Effector CD8-positive, alpha-beta T cell (primary cell): Measurements from ENCODE around the gene PPFIA3.
"Not testable (repeated sequence)": the region's sequence is repeated elsewhere in the genome, so short reads cannot be mapped to it uniquely, and the experiment has no call there.

Source experiments
- DNase-seq: peaks from one replicate; lab custom pipeline; 2025; lab: John Stamatoyannopoulos, UW

Gene PPFIA3

GRCh38 chr19:49150106-49150943 is 31.0 kb downstream of the PPFIA3 start:
- peak; percentile 23 for DNase-seq

GRCh38 chr19:49150944-49151243 is 31.6 kb downstream of the PPFIA3 start:
- DNase-seq: no peak

DNA sequence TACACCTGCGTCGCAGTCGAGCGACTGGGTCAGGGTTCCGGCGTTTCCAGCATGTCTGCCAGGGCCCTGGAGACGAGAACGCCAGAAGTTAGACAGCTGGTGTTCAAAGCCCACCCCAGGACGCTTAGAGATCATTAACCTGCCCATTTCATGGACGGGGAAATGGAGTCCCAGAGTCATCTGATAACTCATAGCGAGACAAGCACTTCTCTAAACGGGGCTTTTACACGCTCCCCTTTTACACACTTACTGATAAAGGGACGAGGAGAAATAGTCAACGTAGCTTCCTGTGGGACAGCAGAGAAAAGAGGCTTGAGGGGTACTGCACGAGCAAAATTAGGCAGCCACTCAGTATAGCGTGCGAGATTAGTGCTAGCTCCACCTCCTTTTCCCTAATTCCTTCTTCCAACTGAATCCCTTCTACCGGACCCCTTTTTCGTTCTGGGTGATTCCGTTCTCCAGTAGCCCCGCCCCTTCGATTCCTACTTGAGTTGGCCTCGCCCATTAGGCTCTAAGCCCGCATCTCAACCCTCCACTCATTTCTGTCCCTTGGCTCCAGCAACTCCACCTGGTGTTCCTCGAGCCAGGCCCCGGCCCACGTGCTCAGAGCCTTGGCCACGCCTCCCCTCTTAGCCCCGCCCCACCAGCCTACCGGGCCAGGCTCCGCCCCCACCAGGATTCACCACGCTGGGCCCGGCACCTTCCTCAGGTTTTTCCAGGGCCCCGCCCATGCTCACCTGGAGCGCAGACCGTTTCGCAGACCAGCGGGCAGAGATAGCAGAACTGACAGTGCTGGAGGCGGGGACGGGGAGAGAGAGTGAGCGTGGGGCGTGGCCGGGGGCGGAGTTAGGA is 32.1 kb downstream of the PPFIA3 start:
- peak; percentile 15 for DNase-seq

DNA sequence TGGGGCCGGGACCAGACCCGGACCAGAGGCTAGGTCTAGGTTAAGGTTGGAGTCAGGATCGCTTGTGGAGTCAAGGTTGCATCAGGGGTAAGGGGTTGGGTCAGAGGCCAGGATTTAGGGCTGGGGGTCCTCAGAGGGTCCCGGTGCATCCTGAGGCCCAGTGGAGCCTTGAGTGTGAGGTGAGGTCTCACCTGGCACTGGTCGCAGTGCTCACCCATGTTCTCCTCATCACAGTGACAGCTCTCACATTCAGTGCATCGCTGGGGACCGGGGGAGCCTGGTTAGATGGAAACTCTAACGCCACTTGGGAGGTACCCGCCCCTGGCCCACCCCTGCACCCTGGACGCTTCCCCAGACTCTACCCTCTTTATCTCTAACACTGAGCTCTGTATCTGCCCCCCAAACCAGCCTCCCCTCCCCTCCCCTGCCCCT is 32.8 kb downstream of the PPFIA3 start:
- DNase-seq: no peak

DNA sequence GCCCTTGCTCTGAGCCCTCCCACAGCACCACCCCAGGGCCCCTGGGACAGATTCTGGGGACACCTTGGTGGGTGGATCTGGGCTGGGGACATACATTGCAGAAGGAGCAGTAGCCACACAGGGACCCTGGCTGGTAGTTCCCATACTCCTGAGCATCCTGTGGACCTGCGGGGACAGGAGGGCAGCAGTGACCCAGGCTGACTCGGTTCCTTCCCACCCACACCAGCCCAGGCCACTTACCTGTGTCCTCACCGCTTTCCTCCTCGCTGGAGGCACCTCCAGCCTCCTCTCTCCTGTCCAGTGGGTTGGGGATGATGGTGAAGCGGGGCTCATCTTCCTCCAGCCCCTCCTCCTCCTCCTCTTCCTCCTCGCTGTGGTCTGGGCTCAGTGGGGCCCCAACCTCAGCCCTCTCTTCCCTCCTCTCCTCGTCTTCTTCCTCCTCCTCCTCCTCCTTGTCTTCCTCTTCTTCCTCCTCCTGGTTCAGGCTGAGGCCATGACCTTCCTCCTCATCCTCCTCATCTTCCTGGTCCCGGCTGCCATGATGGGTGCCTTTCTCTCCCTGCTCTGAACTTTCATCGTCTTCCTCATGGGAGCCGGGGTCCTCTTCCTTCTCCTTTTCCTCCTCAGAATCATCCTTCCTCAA is 33.9 kb downstream of the PPFIA3 start:
- DNase-seq: no peak

DNA sequence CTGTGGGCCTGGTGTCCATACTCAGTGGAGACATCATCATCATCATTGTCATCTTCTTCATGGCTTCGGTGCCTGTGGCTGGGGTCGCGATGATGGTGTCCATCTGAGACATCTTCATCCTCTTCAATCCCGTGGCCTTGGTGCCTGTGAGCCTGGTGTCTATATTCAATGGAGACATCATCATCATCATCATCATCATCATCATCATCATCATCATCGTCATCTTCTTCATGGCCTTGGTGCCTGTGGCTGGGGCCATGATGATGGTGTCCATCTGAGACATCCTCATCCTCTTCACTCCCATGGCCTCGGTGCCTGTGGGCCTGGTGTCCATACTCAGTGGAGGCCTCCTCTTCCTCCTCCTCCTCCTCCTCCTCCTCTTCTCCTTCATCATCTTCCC is 34.9 kb downstream of the PPFIA3 start:
- DNase-seq: no peak

- DNase-seq: no peak
These were observed 35.9 kb downstream of the PPFIA3 start, which contains the start of gene HRC for GRCh38 chr19:49155005-49155819. Gene HRC (minus strand): TSS chr19:49155396. CDS start chr19:49155237, 159 bp downstream.

DNA sequence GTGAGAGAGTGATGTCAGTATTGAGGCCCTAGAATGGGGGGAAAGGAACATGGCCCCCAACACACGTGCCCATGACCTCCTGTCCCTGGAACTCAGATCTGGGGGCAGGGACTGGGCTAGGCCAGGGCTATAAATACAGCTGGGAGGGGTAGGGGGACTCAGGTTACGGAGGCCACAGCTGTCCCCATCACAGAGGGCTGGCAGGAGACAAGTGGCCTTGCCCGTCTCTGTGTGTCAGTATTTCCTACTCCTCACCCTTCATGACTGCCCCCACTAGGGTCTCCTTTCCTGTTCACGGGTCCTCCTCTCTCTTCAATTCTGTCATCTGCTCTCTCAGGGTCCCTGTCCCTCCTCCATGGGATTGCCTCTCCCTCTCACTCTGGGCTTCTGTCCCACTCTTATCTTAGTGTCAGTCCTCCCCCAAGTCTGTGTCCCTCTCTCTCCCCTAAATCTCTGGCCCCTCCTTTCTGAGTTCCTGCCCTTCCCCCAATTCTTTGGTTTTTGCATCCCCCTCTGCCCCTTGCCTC is 36.5 kb downstream of the PPFIA3 start:
- no peak for DNase-seq

- DNase-seq: peak; percentile 22
These were observed 38.3 kb downstream of the PPFIA3 start, which contains the start of gene TRPM4 for GRCh38 chr19:49157445-49158224. Gene TRPM4 (plus strand): TSS chr19:49157792. CDS start chr19:49157867, 75 bp downstream.

- DNase-seq: no peak
These were observed 41.3 kb downstream of the PPFIA3 start for GRCh38 chr19:49160450-49161189.

DNA sequence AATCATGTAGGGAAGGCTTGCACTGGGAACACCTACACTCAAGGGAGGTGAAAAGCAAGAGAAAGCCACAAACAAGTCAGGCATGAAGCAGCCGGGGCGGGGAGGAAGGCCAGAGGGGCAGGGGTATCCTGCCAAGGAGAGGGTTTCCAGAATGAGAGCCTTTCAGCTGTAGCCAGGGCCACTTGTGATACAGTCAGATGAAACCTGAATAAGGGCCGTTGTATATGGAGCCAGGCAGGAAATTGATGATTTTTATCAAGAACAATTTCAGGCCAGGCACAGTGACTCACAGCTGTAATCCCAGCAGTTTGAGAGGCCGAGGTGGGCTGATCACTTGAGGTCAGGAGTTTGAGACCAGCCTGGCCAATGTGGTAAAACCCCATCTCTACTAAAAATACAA is 42.6 kb downstream of the PPFIA3 start:
- DNase-seq: no peak

DNA sequence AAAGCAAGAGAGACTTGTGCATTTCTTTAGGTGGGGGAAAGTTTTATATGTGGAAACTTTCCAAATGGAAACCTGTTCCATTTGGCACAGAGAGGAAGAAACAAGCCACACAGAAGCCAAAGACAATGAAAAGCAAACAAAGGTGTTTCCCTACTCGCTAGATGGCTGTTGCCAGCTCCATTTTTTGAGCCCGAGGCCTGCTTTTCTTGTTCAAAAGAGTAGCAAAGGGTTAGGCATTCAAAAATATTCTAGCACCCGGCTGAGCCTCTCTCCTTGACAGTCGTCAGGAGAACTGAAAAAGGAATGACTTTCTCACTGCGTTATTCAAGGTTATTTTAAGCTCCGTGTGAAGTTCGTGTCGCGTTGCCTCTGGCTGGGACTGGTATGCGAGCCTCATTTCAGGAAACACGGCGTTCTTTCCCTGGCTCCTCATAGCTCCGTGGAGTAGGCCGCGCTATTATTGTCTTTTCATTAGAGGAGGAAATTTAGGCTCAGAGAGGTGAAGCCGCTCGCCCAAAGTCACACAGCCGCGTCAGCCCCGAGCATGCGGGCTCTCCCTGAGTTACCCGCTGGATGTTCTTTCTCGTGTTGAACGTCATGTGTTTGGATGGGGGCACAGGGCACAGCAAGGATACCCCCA is 45.9 kb downstream of the PPFIA3 start:
- no peak for DNase-seq

DNA sequence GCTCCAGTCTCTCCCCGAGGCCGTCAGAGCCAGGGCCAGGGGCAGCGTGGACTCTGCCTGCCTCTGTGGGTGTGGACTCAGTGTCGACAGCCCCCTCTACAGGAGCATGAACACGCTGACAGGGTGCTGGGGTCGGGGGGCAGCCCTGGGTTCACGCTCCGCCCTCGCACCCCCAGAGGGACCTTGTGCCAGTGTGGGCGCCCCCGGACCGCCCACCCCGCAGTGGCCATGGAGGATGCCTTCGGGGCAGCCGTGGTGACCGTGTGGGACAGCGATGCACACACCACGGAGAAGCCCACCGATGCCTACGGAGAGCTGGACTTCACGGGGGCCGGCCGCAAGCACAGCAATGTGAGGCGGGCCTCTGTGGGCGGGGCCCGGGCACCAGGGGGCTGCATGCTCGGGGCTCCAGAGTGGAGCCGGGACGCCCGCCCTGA is 46.5 kb downstream of the PPFIA3 start:
- no peak for DNase-seq

- no peak for DNase-seq
These were observed 48.6 kb downstream of the PPFIA3 start for GRCh38 chr19:49167857-49168409.

DNA sequence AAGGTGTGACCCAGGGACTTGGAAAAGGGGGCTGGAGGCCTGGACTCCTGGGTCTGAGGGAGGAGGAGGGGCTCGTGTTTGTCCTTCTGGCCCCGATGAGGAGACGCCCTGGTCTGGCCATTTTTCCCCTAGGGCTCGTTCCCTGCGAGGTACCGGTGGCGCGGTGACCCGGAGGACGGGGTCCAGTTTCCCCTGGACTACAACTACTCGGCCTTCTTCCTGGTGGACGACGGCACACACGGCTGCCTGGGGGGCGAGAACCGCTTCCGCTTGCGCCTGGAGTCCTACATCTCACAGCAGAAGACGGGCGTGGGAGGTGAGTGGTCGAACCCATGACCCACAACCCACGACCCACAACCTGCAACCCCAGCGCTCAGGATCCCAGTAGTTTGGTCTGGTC is 49.1 kb downstream of the PPFIA3 start:
- no peak for DNase-seq

DNA sequence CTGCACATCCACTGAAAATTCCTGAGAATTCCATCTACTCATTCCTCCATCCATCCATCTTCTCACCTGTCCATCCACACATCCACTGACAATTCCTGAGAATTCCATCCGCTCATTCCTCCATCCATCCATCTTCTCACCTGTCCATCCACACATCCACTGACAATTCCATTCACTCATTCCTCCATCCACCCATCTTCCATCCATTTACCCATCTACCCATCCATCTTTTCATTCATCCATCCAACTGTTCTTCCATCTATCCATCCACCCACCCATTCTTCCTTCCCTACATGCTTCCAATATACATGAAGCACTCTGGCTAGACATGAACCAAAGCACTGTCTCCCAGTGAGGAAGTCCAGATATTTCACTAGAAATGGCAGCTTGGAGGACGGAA is 53.9 kb downstream of the PPFIA3 start:
- DNase-seq: no peak

DNA sequence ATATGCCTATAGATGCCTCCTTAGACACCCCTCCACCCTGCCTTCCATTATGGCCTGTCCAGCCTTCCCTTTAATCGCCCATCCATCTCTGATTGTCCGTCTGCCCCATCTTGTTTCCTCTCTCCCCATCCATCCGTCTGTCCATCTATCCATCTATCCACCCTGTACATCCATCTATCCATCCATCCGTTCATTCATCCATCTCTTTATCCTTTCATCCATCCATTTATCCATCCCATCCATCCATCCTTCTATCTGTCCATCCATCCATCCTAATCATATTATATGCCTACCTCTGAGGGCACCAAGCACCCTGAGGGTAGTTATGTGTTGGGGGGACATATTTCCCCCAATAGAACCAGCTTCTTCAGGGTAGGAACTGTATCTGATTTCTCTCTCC is 61.3 kb downstream of the PPFIA3 start:
- no peak for DNase-seq

GRCh38 chr19:49182010-49182847 is 62.9 kb downstream of the PPFIA3 start:
- DNase-seq: not testable (repeated sequence)
